Esophagus muscularis mucosa (tissue), 4 donors: ENCODE data around the gene XRCC4. TPM values are rescaled to one million over a fixed set of nuclear protein-coding genes. Genes with fewer than 3 reads are reported as not detected.

ENCODE experiments used
- DNase-seq: peaks from one replicate; pipeline ENCODE4 v3.0.0-alpha.2; 2017; ENCODE audit errors: extremely low spot score
- H3K27ac ChIP-seq, 4 donors: fragments of 200-600 bp; sonication (generic); replicated peaks in 1 of 4; 1 replicate in 3 of 4; 2 replicates in 1 of 4; pipeline ENCODE4 v1.5.1; 2016 to 2019; ENCODE audit warnings: mild to moderate bottlenecking in 1 of 4
- H3K27me3 ChIP-seq, 4 donors: fragments of 200-600 bp; sonication (generic); one replicate each; pipeline versions ENCODE4 v1.5.1 to v1.6.0; 2016 to 2019
- H3K36me3 ChIP-seq, 4 donors: fragments of 200-600 bp; sonication (generic); one replicate each; pipeline ENCODE4 v1.5.1; 2016 to 2019
- H3K4me1 ChIP-seq, 4 donors: fragments of 200-600 bp; sonication (generic); one replicate each; pipeline ENCODE4 v1.5.1; 2016 to 2019
- H3K4me3 ChIP-seq, 4 donors: fragments of 200-600 bp; sonication (generic); 1 replicate in 2 of 4; 2 replicates in 2 of 4; pipeline ENCODE4 v1.5.1; 2016 to 2019; ENCODE audit warnings: mild to moderate bottlenecking in 4 of 4, moderate library complexity in 1 of 4
- H3K9me3 ChIP-seq, 4 donors: fragments of 200-600 bp; sonication (generic); 1 replicate in 3 of 4; 2 replicates in 1 of 4; pipeline ENCODE4 v1.5.1; 2016 to 2019
- EP300 ChIP-seq: sonication (generic); formaldehyde crosslinking; IDR thresholded peaks from one replicate; pipeline ENCODE4 v1.6.1; 2017; ENCODE audit warnings: antibody characterized with exemption
- POLR2A ChIP-seq: fragments of 450-650 bp; IDR thresholded peaks from one replicate; pipeline ENCODE4 v1.6.1; 2017; ENCODE audit warnings: antibody characterized with exemption, moderate library complexity, mild to moderate bottlenecking, low read depth
- POLR2AphosphoS5 ChIP-seq, 2 donors: sonication (generic); formaldehyde crosslinking; IDR thresholded peaks; one replicate each; pipeline ENCODE4 v1.6.1; 2017; ENCODE audit warnings: antibody characterized with exemption in 2 of 2
- WGBS: methylation state at CpG from one replicate; pipeline ENCODE4 v1.1.5; 2018; 5-methylcytosine and 5-hydroxymethylcytosine counted together
- intact Hi-C: fragments of 100-400 bp; cut with DNase I; formaldehyde crosslinking; loops from one replicate; pipeline ENCODE4 v1.15.1; 2023
- total RNA-seq, 4 donors: library from RNA; depleted of rRNA; stranded (reverse); fragments of >200 nt; gene quantifications; one replicate each; pipeline versions ENCODE4 v1.1.0 to v1.2.1, GENCODE V29; 2016
- TF ChIP-seq, protein P1 (sequence below), 3 experiments: fragments of 200-600 bp in 2 of 3; fragments of 450-650 bp in 1 of 3; sonication (generic) in 2 of 3; IDR thresholded peaks; one replicate each; pipeline ENCODE4 v1.5.1; 2017 to 2019; ENCODE audit warnings: antibody characterized with exemption in 3 of 3, mild to moderate bottlenecking in 2 of 3, moderate library complexity in 1 of 3

Gene XRCC4
- total RNA-seq, 4 donors from 2014 or later, result 4.5 to 7.1 (median 5.3) TPM

DNA sequence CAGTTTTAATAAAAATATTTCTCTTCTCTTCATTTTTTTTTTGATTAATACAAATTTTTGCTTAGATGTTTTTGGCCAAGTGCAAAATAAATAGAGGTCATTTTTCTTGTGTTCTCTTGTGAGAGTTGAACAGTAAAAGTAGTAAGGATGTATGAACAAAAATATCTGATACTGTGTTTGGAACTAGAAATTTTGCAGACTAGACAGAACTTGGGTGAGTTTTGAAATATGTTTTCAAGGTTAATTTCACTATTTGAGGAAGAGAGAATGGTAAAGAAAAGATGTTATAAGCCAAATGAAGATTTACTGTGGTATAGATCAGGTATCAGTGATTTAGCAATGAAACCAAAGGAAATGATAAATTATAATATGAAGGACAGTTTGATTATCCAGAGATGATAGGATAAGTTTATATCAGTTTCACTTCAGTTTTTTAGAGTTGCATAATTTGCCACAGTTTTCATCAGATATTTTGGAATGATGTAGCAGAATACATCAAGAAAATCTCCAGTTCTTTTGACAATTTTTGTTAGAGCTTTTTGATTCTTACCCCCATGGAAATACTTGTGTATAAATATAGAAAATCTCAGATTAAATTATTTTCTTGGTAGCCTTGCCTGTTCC is 246.3 kb downstream of the XRCC4 start:
- Histone ChIP-seq H3K9me3 (no peaks in the 10 kb centered on the region), H3K36me3 (no peaks in the 10 kb centered on the region), H3K27me3 (no peaks in the 10 kb centered on the region), H3K4me3 (no peak overlapping the region), H3K27ac (no peak overlapping the region), H3K4me1 (no peaks in the 10 kb centered on the region)
- intact Hi-C loops, result no loop called here
- TF ChIP-seq EP300, result no peak
- no peak for TF ChIP-seq POLR2A
- TF ChIP-seq, protein P1, sequence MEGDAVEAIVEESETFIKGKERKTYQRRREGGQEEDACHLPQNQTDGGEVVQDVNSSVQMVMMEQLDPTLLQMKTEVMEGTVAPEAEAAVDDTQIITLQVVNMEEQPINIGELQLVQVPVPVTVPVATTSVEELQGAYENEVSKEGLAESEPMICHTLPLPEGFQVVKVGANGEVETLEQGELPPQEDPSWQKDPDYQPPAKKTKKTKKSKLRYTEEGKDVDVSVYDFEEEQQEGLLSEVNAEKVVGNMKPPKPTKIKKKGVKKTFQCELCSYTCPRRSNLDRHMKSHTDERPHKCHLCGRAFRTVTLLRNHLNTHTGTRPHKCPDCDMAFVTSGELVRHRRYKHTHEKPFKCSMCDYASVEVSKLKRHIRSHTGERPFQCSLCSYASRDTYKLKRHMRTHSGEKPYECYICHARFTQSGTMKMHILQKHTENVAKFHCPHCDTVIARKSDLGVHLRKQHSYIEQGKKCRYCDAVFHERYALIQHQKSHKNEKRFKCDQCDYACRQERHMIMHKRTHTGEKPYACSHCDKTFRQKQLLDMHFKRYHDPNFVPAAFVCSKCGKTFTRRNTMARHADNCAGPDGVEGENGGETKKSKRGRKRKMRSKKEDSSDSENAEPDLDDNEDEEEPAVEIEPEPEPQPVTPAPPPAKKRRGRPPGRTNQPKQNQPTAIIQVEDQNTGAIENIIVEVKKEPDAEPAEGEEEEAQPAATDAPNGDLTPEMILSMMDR (IDR thresholded peaks at IDR 0.05), result no peak
- TF ChIP-seq POLR2AphosphoS5 (IDR thresholded peaks at IDR 0.05), result no peak
- DNase-seq, result no peak

DNA sequence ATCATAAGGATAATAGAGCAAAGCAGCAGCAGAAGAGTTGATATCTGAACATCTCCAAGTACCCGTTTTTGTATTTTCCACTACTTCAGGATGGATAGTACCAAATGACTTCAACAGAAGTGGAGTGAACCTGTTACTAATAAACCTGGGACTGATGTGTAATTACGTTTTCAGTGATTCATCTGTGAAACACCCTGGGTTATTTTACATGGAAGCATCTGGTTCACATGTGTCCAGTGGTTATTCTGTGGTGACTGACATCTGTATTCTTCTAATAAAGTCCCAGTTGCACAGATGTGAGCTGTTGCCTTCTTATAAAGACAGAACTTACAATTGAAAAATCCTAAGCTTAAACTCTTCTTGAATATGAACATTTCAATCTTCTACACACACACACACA is 254.5 kb downstream of the XRCC4 start:
- intact Hi-C loops, result no loop called here
- no peaks in the 10 kb centered on the region for H3K27me3 ChIP-seq
- 73% methylated on average over 2 of the region's 2 CpGs for WGBS
- H3K4me3 ChIP-seq, result no peak overlapping the region
- no peak for TF ChIP-seq EP300
- TF ChIP-seq POLR2A, result no peak
- TF ChIP-seq, protein P1 (IDR thresholded peaks at IDR 0.05), result no peak
- no peak for TF ChIP-seq POLR2AphosphoS5 (IDR thresholded peaks at IDR 0.05)
- no peak overlapping the region for H3K27ac ChIP-seq
- H3K36me3 ChIP-seq, result no peaks in the 10 kb centered on the region
- no peak for DNase-seq
- no peaks in the 10 kb centered on the region for H3K4me1 ChIP-seq
- no peaks in the 10 kb centered on the region for H3K9me3 ChIP-seq

DNA sequence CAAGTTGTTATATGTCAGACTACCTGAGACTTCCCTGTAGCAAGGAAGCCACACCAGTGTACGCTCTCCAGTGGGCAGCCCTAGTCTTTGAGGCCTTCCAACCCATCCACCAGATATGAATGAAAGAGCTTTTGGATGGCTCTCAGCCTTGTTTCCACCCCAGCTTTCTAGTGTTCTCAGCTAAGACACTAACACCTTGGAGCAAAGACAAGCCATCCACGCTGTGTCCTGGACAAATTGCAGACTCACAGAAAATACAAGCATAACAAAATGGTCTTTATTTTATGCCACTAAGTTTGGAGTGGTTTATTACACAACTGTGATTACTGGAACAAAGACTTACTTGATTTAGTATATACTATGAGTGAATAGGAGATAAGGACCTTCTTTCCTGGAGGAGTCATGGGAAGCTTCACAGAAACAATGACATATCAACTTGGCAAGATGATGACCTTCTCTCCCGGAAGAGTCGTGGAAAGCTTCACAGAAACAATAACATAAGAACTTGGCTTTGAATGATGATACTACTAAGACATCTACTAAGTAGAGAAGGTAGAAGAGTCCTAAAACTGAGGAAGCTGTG is 260.2 kb downstream of the XRCC4 start:
- no peaks in the 10 kb centered on the region for H3K36me3 ChIP-seq
- TF ChIP-seq, protein P1 (IDR thresholded peaks at IDR 0.05), result no peak
- TF ChIP-seq POLR2A (no peak), POLR2AphosphoS5 (IDR thresholded peaks at IDR 0.05) (no peak), EP300 (no peak)
- 66% methylated on average over 4 of the region's 4 CpGs for WGBS
- no peaks in the 10 kb centered on the region for H3K27me3 ChIP-seq
- DNase-seq, result no peak
- intact Hi-C loops, result no loop called here
- H3K9me3 ChIP-seq, result no peaks in the 10 kb centered on the region
- no peak overlapping the region for H3K4me3 ChIP-seq
- no peak overlapping the region for H3K27ac ChIP-seq
- H3K4me1 ChIP-seq, result no peaks in the 10 kb centered on the region

DNA sequence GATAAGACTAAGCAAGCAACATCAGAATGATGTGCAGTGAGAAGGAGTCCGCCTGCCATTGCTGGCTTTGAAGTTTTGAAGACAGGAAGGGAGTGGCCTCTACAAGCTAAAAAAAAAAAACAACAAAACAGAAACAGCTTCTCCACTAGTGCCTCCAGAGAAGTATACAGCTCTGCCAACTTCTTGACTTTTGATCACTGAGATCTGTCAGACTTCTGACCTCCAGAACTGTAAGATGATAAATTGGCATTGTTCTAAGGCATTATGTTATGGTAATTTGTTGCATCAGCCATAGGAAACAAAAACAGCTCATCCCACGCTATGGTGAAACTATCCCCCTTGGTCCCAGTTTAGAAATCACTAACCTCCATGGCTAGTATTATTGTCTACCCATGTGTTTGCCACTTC is 263.2 kb downstream of the XRCC4 start:
- Histone ChIP-seq H3K27me3 (no peaks in the 10 kb centered on the region), H3K4me3 (no peak overlapping the region), H3K36me3 (no peaks in the 10 kb centered on the region), H3K27ac (no peak overlapping the region), H3K9me3 (no peaks in the 10 kb centered on the region), H3K4me1 (peaks cover 0 to 5% (median 0%) of the 10 kb centered on the region in 4 donors)
- TF ChIP-seq, protein P1 (IDR thresholded peaks at IDR 0.05), result no peak
- TF ChIP-seq POLR2A, result no peak
- TF ChIP-seq EP300, result no peak
- TF ChIP-seq POLR2AphosphoS5 (IDR thresholded peaks at IDR 0.05), result no peak
- intact Hi-C loops, result loop anchor here (10.0 kb wide), 1 partner anchor 824 kb away; no protein-coding TSS in a partner anchor
- no peak for DNase-seq
- WGBS, result 78% methylated on average over 2 of the region's 2 CpGs
